Ishikawa (cell line): ENCODE data around the gene CST2.

Source experiments
- CEBPB ChIP-seq: IDR thresholded peaks from 2 replicates; pipeline ENCODE4 v1.6.1; 2012
- CREB1 ChIP-seq: IDR thresholded peaks from 2 replicates; pipeline ENCODE4 v1.6.1; 2012; ENCODE audit warnings: low read depth
- EGR1 ChIP-seq: IDR thresholded peaks from 2 replicates; pipeline ENCODE4 v1.6.1; 2012
- EP300 ChIP-seq: IDR thresholded peaks from 2 replicates; pipeline ENCODE4 v1.6.1; 2012; ENCODE audit warnings: borderline replicate concordance
- FOXM1 ChIP-seq: IDR thresholded peaks from 2 replicates; pipeline ENCODE4 v1.6.1; 2012; ENCODE audit warnings: low read depth, borderline replicate concordance
- MAX ChIP-seq: IDR thresholded peaks from 2 replicates; pipeline ENCODE4 v1.6.1; 2012
- NFIC ChIP-seq: IDR thresholded peaks from 2 replicates; pipeline ENCODE4 v1.6.1; 2012
- RAD21 ChIP-seq: IDR thresholded peaks from 2 replicates; pipeline ENCODE4 v1.6.1; 2012; ENCODE audit warnings: low read depth
- REST ChIP-seq: IDR thresholded peaks from 2 replicates; pipeline ENCODE4 v1.6.1; 2012; ENCODE audit warnings: low read depth, mild to moderate bottlenecking
- TAF1 ChIP-seq: IDR thresholded peaks from 2 replicates; pipeline ENCODE4 v1.6.1; 2012; ENCODE audit warnings: low read depth, mild to moderate bottlenecking
- TCF12 ChIP-seq: IDR thresholded peaks from 2 replicates; pipeline ENCODE4 v1.6.1; 2012; ENCODE audit warnings: low read depth
- TEAD4 ChIP-seq: IDR thresholded peaks from 2 replicates; pipeline ENCODE4 v1.6.1; 2012
- USF1 ChIP-seq: IDR thresholded peaks from 2 replicates; pipeline ENCODE4 v1.6.1; 2012
- YY1 ChIP-seq: IDR thresholded peaks from 2 replicates; pipeline ENCODE4 v1.6.1; 2012; ENCODE audit warnings: low read depth
- ZBTB7A ChIP-seq: IDR thresholded peaks from 2 replicates; pipeline ENCODE4 v1.6.1; 2012; ENCODE audit warnings: low read depth

The CST2 gene

GRCh38 chr20:23826541-23827021 is at the start of gene CST2:
CST2 (minus strand) TSS chr20:23826729; CDS start chr20:23826660, 69 bp downstream.
- no peak for TF ChIP-seq CEBPB
- TF ChIP-seq NFIC, result no peak
- TF ChIP-seq USF1, result no peak
- no peak for TF ChIP-seq TAF1
- TF ChIP-seq RAD21, result no peak
- TF ChIP-seq MAX, result no peak
- no peak for TF ChIP-seq ZBTB7A
- no peak for TF ChIP-seq TCF12
- no peak for TF ChIP-seq FOXM1
- TF ChIP-seq EP300, result no peak
- TF ChIP-seq CREB1, result no peak
- no peak for TF ChIP-seq TEAD4
- TF ChIP-seq REST, result no peak
- TF ChIP-seq EGR1, result no peak
- no peak for TF ChIP-seq YY1

GRCh38 chr20:23875606-23876237 is 49.2 kb upstream of the CST2 start:
- TF ChIP-seq REST (no peak), EGR1 (no peak), MAX (no peak), TEAD4 (no peak), FOXM1 (no peak), ZBTB7A (no peak), USF1 (no peak), CEBPB (no peak)

- TF ChIP-seq RAD21 (no peak), CEBPB (no peak), NFIC (no peak), MAX (no peak), TEAD4 (no peak), FOXM1 (no peak), ZBTB7A (no peak), TCF12 (no peak), CREB1 (no peak), TAF1 (no peak), REST (no peak), EP300 (no peak), USF1 (no peak)
Observed at GRCh38 chr20:23874747-23875146, 48.2 kb upstream of the CST2 start.
